HG02885 (cell line): Measurements from ENCODE around the gene DUSP22.

Experiments used
- ATAC-seq: cut with Tn5 transposase; IDR thresholded peaks from one replicate; pipeline ENCODE4 v1.9.1; 2021; ENCODE audit warnings: mild to moderate bottlenecking; ENCODE audit not compliant: unreplicated experiment, poor library complexity

DUSP22 gene

DNA sequence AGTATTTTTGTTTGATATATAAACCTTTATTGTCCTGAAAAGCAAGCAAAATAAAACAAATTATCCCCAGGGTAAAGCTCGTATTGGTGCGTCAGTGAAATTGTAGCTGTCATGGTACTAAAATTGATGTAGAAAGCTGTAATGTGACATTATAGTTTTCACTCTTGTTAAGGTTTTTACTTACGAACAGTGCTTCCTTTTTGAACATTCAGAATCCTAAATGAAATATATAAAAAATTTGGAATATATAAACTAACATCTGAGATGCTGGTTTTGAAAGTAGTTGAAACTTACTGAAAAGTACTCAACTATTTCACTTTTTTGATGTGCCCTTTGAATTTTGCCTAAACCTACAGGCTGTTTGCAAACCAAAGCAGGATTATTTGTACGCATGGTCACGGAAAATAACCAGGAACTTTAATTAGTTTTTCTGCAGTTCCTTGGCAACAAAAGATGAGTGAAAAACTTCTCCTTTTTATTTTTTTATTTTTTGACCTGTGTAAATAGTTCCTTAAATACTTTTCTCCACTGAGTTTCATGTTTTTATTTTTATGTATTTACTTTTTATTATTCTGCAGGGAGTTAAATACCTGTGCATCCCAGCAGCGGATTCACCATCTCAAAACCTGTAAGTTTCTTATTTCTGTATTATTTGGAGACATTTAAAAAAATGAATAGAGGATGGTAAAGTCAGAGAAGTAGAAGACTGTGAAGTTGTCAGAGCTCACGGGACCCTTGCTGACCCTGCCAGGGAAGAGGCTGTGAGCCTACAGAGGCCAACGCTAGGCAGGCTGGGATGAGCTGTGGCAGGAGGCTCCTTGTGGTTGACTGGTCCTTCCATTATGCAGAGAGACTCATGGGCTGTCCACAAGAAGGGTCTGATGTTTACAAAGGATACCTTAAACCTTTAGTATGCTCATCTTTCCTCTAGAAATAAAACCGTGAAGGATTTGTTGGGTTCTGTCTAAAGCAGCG is 42.5 kb downstream of the DUSP22 start:
- ATAC-seq: no peak

DNA sequence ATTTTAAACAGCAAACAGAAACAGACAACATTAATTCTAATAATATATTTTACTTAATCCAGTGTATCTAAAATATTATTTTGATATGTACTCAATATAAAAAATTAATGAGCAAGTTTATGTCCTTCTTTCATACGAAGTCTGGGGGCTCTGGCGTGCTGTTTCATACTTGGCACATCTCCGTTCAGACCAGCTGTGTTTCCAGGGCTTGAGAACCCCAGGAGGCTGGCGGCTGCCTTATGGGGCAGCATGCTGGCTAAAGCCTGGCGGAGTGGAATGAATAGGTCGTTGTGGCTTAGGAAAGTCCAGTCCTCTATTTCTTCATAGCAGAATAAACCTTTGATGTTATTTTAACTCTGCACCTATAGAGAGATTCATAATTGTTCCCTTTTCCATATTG is 43.3 kb downstream of the DUSP22 start:
- ATAC-seq: no peak

DNA sequence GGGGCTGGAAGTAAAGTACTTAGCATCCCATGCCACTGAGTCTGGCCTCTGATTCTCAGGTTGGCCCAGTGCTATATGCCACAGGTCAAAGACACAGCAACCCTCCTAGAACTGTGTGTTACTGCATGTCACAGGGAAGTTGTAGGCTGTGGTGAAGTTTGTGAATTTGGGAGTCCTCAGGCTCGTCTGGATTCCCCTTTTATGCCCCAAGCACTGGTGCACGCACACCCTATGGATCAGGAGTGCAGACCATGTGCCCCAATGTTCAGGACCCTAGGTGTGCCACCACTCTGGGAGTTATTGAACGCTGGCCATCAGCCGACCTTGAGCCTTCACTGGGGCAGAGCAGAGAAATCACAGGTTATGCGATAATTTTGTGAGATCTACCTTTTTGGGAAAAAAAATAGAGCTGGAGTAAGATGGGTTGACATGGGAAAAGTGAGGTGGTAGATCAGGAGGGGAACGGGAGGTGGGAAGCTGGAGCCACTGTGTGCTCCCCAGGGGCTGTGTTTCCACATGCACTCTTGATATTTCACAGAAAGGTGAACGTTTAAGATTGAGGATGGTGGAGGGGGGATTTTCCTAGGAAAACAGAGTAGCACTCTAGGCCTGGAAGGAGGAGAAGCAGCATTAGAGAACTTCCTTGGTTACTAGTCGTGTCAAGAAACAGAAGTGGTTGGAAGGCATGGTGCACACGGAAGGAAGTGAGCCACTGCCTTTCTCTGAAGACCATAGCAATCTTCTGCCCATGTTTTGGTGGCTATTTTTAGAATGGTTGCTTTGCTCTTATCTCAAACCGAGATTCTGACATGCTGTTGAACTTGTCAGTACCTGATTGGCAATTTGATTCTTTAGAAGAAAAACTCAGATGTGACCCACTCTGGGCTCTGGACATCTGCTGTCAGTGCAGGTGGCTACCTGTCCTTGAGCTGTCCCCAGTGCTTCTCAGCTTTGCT is 44.1 kb downstream of the DUSP22 start:
- peak; percentile 38 for ATAC-seq

DNA sequence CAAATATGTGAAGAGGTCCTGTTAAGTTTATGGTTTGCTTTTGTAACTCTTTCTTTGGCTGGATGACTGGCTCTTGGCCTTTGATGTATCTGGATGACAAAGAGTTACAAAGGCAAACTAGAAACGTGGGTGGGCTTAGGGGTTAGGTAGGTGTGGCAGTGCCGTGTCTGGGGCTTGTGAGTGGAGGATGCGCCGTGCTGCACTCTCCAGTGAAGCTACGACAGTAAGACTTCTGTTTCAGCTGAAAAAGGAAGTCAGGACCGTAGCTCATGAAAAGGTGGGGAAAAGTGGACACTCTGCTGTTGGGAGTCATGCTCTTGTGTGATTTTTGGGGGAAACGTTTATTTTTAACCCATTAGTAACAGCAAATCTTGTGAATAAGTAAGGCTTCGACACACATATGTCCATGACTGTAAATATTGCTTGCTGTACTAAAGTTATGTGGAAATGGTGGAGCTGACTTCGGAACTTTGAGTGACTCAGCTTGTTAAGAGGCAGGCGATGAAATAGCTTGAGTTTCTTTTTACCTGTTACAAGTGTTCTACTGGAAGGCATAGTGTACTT is 45.6 kb downstream of the DUSP22 start:
- no peak for ATAC-seq

DNA sequence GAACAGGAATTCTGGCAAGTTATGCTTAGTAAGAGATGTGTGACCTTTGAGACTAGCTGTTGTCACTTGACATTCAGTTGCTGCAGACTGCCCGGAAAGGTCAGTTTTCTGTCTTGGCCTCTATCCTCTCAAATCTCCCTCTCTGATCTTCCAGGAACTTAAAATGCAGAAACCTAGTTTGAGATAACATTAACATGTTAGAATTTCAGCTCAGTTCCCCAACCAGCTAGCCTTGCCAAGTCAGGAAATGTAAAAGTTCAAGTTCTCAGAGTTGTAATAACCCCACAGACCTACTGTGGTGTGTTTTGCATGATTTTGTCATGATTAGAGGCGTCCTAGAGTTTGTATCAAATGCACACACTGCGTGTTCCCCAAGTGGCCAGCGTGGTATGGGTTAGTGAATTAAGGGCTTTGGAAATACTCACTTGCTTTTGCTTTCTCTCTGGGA is 46.6 kb downstream of the DUSP22 start:
- no peak for ATAC-seq

DNA sequence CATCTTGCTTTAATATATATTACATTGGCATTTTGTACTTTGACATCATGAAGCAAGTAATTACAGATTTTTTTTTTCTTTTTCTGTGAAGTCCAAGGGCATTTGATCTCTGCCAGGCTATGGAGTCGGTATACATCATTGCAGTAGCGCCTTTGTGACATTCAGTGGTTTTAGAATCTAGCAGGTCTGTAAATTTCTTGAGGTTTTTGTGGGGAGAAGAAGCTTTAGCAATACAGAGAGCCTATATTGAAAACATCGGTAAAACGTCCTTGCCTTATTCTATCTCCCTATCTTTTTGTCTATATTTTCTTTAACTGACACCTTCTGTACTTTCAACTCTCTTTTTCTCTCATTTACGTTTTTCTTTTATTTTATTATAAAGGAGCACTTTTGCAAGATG is 47.2 kb downstream of the DUSP22 start:
- no peak for ATAC-seq

DNA sequence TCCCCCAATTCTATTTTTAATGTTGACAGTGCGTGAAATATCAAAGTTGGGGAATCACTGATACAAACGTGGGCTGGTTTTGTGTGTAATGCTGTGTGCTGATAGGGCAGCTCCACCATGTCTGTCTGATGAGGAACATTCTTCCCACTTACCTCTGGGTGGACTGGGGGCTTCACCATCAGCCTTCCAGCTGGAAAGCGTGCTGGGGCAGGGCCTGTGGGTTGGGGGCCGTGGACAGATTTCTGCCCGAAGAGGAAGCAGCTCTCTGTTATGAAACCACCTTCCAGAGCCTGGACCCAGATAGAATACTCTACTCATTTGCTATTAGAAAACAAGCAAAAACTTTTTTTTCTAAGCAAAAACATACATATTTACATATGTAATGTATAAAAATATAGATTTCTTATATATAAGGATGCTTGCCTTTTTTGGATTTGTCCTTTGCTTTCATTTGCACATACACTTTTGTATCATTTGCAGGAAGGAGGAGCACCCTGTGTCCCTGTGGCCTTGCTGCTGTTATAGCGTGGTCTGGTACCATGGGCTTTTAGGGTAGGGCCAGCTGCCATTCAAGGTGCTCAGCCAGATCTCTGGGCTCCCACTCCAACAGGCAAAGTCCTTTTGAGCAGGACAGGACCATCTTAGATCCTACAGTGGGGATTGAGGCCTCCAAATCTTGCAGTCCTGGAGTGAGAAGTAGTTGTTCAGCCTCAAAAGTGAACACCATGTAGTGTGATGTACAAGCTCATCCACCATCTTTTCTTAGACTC is 48.1 kb downstream of the DUSP22 start:
- no peak for ATAC-seq

DNA sequence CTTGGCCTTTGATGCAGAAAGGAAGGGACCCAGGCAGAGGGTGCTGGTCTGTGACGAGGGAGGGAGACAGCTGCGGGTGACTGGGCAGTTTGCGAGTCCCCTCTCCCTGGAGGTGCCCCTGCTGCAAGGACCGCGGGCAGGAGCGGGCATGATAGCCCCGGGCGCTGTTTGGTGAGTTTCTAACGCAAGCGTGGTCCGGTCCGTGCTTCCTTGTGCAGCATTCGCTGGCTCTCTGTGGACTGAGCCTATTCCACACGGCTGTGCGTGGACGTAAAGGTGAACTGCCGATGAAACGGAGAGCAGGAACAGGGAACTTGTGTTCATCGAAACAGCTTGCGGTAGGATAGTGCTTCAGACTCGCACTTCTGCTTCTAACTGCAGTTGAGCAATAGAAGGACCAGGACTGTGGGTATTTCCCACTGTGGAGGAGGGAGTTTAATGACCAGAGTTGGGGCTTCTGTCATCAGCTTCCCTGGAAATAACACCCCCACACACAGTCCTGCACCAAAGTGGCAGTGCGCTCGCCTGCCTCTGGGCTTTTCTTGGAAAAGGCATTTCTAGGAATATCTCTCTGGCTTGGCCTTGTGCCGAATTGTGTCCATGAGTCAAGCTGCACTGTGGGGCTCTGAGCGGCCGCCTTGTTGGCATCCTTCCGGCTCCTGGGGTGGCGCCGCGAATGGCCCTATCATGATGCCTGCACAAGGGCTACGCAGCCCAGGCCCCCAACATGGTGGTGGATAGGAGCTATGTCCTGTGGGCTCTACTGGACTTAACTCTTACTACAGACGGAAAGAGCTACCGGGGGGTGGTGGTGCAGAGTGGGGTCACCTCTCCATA is 48.9 kb downstream of the DUSP22 start:
- ATAC-seq: no peak

DNA sequence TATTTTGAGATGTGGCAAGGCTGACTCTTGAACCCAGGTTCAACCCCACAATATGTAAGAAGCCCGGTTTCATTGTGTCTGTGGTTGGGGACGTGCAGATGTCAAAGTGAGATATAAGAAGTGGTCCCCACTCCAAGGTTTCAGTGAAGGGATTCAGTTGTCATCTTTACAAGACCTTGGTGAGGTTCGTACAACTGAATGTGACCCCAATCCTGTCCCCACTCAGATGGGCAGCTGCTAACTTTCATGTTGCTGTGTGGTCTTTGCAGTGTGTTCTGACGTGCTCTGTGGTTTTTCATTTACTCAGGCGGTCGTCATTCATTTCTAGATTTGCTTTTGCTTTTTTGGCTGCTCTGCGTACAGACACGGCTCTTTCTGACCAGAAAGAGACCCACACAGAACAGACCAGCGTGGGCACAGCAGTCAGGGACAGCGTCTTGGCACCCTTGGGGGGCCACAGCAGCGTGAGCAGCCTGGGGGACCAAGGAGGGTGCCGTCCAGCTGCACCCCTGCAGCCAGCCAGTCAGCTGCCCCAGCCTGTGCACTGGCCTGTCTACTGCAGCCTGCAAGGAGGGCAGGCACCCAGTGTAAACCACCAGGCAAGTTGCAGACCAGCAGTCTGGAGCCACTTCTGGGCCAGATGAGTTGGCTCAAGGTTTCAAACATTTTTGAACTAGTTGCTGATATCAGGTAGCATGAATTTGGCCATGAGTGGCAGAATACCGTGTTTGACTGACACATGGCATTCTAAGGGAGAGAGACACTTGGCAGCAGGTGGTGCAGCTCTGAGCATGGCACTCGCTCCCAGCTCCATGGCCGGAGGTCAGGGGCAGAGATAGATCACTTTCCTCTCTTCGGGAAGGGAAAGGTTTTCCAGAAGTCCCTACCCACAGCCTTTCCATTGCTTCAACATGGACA is 49.9 kb downstream of the DUSP22 start:
- ATAC-seq: peak; percentile 42

DNA sequence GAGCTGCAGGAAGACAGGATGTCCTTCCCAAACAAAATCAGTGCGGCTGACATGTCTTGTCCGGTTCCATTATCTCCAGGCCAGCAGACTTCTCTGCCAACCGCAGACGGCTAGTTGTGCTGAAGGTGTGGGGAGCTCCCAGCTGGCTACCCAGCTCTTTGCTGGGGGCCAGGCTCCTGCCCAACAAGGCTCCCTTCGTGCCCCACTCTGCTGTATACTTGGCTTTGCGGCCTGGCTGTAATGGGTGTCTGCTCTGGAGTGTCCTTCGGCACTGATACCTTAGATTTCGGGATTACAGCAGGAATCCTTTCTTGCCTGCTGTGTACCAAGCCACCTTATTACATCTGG is 50.5 kb downstream of the DUSP22 start:
- ATAC-seq: no peak

DNA sequence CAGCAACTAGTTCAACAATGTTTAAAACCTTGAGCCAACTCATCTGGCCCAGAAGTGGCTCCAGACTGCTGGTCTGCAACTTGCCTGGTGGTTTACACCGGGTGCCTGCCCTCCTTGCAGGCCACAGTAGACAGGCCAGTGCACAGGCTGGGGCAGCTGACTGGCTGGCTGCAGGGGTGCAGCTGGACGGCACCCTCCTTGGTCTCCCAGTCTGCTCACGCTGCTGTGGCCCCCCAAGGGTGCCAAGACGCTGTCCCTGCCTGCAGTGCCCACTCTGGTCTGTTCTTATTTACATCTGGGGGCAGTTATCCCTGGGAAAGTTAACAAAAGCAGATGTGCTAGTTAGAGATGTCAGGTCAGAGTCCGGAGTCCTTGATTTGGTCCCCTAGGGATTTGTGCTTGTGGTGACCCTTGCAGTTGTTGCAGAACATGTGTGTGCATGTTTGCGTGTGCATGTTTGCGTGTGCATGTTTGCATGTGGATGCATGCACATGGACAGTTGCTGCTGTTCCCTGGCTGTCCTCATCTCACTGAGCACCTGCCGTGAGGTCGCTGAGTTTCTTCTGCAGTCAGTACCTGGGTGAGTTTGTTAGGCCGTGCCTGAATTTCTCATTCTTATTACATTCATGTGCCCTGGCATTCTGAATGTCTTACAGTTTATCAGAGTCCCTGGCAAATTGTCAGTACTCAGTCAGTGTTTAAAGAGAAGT is 51.1 kb downstream of the DUSP22 start:
- no peak for ATAC-seq

DNA sequence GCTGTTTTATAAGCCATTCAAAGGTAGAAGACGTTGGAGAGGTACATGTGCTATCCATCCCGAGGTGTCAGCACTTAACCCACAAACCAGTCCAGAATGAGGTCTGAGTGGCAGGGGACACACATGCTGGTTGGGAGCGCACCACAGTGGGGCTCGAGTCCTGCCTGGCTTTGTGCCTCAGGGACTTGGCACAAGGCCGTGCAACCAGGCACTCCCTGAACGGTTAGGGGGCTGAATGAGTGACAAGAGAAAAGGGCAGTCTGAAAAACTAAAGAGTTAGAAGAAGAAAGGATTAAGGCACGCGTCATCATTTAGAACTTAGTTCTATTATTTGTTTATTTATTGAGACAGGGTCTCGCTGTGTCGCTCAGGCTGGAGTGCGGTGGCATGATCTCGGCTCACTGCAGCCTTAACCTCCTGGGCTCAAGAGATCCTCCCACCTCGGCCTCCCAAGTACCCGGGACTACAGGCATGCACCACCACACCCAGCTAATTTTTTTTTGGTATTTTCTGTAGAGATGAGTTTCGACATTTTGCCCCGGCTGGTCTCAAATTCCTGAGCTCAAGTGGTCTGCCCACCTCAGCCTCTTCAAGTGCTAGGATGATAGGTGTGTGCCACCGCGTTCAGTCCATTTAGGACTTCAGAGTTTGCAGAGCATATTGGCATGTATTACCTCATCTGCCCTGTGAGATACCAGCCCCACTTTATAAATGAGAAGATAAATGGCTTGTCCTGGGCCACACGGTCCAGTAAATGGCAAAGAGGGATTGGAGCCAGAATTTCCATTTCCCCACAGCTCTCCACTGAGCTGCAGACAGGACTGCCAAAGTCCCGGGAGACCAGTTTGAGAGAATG is 51.9 kb downstream of the DUSP22 start:
- ATAC-seq: no peak

DNA sequence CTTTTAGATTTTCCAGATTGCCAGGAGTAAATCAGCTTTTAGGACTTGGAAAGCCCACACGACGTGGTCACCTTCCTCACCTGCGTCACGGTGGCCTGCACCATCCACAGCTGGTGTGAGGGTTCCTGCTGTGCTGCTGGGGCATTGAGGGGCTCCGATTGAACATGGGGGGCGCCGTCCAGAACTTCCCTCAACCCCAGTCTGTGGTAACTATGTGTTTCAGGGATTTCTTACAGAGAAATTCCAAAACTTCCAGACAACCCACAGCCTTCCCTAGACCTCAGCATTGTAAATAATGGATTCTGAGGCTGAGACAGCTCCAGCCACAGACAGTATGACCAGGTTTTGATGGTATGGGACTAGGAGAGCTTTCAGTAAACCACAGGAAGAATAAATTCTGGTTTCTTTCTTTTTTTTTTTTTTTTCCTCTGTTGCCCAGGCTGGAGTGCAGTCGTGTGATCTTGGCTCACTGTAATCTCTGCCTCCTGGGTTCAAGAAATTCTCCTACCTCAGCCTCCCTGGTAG is 52.6 kb downstream of the DUSP22 start:
- ATAC-seq: no peak

DNA sequence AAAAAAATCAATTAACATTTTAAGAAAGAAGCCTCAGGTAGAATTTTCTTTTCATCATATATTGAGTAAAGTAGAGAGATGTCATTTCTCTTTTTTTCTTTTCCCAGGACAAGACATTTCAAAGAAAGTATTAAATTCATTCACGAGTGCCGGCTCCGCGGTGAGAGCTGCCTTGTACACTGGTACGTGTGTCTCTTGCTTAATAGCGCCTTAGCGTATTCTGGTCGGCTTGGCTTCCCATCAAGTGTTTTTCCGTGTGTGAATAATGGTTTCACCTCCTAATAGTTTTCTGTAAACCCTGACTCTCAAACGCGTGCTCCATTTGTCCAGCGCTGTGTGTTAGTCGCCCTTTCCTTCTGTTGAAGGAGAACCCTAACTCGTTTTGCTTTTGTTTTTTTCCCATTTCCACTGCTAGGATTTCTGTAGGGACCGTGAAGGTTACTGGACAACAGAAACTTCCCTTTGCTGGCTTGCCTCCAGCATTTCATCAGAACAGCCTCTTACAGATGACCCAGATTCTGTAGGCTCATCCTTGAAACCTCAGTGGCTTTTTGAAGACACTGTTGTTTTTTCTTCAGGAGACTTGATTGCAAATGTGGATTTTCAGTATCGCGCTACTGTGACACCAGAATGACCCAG is 53.6 kb downstream of the DUSP22 start:
- ATAC-seq: no peak

DNA sequence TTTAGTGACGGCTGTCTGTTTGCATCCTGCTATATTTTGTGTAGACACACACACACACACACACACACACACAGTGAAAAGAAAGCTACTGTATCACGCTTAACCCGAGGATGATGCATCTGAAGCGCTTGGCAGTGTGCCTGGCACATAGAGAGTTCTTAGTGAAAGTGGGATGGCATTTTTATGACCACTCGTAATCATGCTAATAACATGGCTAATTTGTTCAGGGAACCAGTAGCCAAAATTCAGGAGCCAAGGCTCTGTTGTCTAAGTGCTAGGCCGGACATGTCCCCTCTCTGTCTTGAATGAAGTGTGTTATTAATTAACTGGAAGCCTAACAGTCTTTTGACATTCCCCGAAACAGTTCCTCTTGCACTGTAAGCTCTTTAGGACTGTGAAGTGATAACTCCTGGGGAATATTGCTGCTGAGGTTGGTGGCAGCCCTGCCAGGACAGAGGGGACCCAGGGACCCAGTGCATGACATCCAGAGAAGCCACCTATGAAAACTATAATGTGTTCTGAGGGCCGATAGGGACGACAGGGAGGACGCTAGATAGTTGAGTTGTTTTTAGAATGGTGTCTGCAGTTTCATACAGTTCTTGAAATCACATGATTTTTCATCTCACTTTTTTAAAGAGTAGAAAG is 54.2 kb downstream of the DUSP22 start:
- no peak for ATAC-seq
